Duodenal mucosa (tissue), 2 donors: ENCODE results near the gene DPYD.
"Not testable (repeated sequence)": the region's sequence is repeated elsewhere in the genome, so short reads cannot be mapped to it uniquely, and the experiment has no call there.

Experiments
- H3K27ac ChIP-seq: one replicate; pipeline ENCODE4 v1.7.0; 2013; ENCODE audit warnings: low read depth, low read length
- H3K27me3 ChIP-seq, 2 donors: one replicate each; pipeline ENCODE4 v1.7.0; 2013; ENCODE audit warnings: low read length in 2 of 2, control low read depth in 1 of 2; ENCODE audit not compliant: insufficient read depth in 2 of 2, control insufficient read depth in 1 of 2
- H3K36me3 ChIP-seq, 2 donors: one replicate each; pipeline ENCODE4 v1.7.0; 2013; ENCODE audit warnings: low read length in 2 of 2, control low read depth in 1 of 2; ENCODE audit not compliant: insufficient read depth in 2 of 2, control insufficient read depth in 1 of 2
- H3K4me1 ChIP-seq, 2 donors: one replicate each; pipeline ENCODE4 v1.7.0; 2013; ENCODE audit warnings: low read length in 2 of 2, control low read depth in 1 of 2; ENCODE audit not compliant: insufficient read depth in 2 of 2, control insufficient read depth in 1 of 2
- H3K4me3 ChIP-seq, 2 donors: one replicate each; pipeline ENCODE4 v1.7.0; 2013; ENCODE audit warnings: low read length in 2 of 2, low read depth in 1 of 2
- H3K9ac ChIP-seq, 2 donors: one replicate each; pipeline ENCODE4 v1.7.0; 2013; ENCODE audit warnings: low read length in 2 of 2, low read depth in 1 of 2
- H3K9me3 ChIP-seq, 2 donors: one replicate each; pipeline ENCODE4 v1.7.0; 2013; ENCODE audit warnings: low read length in 2 of 2, control low read depth in 1 of 2; ENCODE audit not compliant: control insufficient read depth in 1 of 2

The DPYD gene

DNA sequence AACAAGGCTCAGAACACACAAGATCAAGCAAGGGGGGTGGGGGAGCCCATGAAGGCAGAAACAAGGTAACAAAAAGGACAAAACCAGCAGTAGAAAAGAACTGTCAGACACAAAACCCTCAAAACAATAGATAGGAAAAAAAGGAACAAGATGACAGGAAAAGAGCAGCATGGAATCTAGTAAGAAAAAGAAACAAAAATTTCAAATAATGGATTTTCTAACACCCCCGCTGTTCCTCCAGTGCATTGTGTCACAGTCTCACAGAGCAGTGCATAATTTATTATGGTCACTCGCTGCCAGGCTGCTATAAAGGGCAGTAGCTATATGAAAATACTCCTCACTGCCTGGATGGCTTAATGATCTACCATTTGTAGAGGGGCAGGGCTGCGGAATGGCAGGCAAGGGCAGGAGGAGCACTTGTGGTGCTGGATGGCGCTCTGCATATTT is 567.9 kb downstream of the DPYD start:
- no peak overlapping the region for H3K4me3 ChIP-seq
- H3K27ac ChIP-seq, result no peak overlapping the region
- H3K4me1 ChIP-seq, result no peaks in the 10 kb centered on the region
- no peaks in the 10 kb centered on the region for H3K27me3 ChIP-seq
- H3K36me3 ChIP-seq, result peaks cover 0 to 3% of the 10 kb centered on the region in 2 donors
- no peaks in the 10 kb centered on the region for H3K9me3 ChIP-seq
- H3K9ac ChIP-seq, result no peak overlapping the region

DNA sequence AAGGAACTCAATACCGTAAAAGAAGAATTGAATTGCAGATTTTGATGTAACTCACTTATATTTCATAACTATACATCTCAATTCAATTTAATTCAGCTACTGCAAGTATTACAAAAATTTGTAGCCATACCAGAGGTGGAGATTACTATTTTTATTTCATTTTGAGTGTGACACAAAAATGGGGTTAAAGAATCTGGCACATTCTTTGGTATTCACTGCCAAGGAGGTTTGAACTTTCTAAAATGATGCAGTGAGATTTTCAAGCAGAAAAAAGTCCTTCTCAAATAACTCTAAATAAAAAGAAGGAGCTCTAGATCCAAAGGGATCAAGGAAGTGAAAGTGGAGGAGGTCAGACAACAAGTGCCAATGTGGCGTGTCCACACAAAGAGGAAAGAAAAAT is 569.0 kb downstream of the DPYD start:
- no peaks in the 10 kb centered on the region for H3K36me3 ChIP-seq
- no peak overlapping the region for H3K27ac ChIP-seq
- no peak overlapping the region for H3K9ac ChIP-seq
- no peaks in the 10 kb centered on the region for H3K27me3 ChIP-seq
- no peaks in the 10 kb centered on the region for H3K9me3 ChIP-seq
- no peak overlapping the region for H3K4me3 ChIP-seq
- no peaks in the 10 kb centered on the region for H3K4me1 ChIP-seq

GRCh38 chr1:97350662-97351061 is 570.2 kb downstream of the DPYD start:
- Histone ChIP-seq H3K4me3 (no peak overlapping the region), H3K36me3 (no peaks in the 10 kb centered on the region), H3K27me3 (no peaks in the 10 kb centered on the region), H3K9ac (no peak overlapping the region), H3K27ac (no peak overlapping the region), H3K4me1 (no peaks in the 10 kb centered on the region), H3K9me3 (no peaks in the 10 kb centered on the region)

DNA sequence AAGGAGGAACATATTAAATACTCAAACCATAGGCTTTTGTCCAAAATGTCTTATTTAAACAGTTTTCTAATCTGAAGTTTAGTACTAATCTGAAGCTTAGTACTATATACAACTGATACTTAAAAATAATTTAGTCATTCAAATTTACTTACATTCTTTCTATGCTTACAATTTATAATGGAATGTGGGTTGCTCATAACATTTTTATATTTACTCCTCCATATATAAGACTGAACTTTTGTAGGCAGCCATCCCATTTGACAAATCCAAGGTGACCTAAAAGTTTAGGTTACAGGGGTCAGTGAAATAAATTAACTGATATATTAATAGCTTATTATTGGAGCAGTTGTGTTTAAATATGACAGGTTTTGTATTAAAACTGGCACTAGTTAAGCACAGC is 570.6 kb downstream of the DPYD start:
- Histone ChIP-seq H3K9ac (no peak overlapping the region), H3K4me3 (no peak overlapping the region), H3K4me1 (no peaks in the 10 kb centered on the region), H3K27ac (no peak overlapping the region), H3K9me3 (no peaks in the 10 kb centered on the region), H3K27me3 (no peaks in the 10 kb centered on the region), H3K36me3 (no peaks in the 10 kb centered on the region)

- not testable (repeated sequence) for H3K4me3 ChIP-seq, H3K36me3 ChIP-seq, H3K9ac ChIP-seq
These were observed 571.0 kb downstream of the DPYD start for GRCh38 chr1:97349794-97350193.

DNA sequence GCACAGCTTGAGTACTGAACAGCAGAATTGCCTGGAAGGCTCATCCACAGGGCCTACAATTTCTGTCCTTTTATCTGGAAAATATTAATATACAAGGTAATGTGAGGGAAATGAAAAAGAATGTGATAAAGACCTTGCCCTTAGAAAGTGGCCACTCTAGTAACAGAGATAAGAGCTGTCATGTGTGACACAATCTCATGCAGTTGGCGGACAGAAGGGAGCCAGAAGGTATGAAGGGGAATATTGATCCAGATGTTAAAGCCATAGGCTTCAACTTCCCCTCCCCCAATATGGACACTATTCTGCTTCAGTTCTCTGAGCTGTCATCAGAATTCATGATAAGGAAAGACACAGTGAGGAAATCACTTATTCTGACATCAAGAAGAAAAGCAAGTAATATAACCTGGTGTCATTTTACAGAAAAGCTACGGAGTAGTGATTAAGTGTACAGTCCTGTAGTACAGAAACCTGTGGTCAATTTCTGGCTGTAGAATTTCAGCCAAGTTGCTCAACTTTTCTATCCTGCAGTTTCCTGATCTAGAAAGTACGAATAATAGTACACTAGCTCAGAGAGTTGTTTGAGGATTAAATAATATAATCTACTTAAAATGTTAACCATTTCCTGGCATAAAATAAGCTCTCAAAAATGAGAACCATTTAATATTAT is 572.1 kb downstream of the DPYD start:
- H3K36me3 ChIP-seq, result no peaks in the 10 kb centered on the region
- H3K4me1 ChIP-seq, result no peaks in the 10 kb centered on the region
- H3K4me3 ChIP-seq, result no peak overlapping the region
- no peaks in the 10 kb centered on the region for H3K9me3 ChIP-seq
- H3K9ac ChIP-seq, result no peak overlapping the region
- no peaks in the 10 kb centered on the region for H3K27me3 ChIP-seq
- no peak overlapping the region for H3K27ac ChIP-seq

More at GRCh38 chr1:97349794-97350193, 571.0 kb downstream of the DPYD start:
- not testable (repeated sequence) for H3K9me3 ChIP-seq, H3K27ac ChIP-seq, H3K27me3 ChIP-seq, H3K4me1 ChIP-seq

GRCh38 chr1:97340951-97341350 is 579.9 kb downstream of the DPYD start:
- H3K36me3 ChIP-seq, result no peaks in the 10 kb centered on the region
- no peak overlapping the region for H3K27ac ChIP-seq
- H3K27me3 ChIP-seq, result no peaks in the 10 kb centered on the region
- no peak overlapping the region for H3K4me3 ChIP-seq
- H3K9me3 ChIP-seq, result no peaks in the 10 kb centered on the region
- no peak overlapping the region for H3K9ac ChIP-seq
- no peaks in the 10 kb centered on the region for H3K4me1 ChIP-seq

- H3K36me3 ChIP-seq, result no peaks in the 10 kb centered on the region
- no peak overlapping the region for H3K27ac ChIP-seq
- H3K4me1 ChIP-seq, result no peaks in the 10 kb centered on the region
- no peaks in the 10 kb centered on the region for H3K27me3 ChIP-seq
- H3K9me3 ChIP-seq, result no peaks in the 10 kb centered on the region
- no peak overlapping the region for H3K9ac ChIP-seq
- H3K4me3 ChIP-seq, result no peak overlapping the region
These were observed 582.5 kb downstream of the DPYD start for GRCh38 chr1:97338347-97338746.

DNA sequence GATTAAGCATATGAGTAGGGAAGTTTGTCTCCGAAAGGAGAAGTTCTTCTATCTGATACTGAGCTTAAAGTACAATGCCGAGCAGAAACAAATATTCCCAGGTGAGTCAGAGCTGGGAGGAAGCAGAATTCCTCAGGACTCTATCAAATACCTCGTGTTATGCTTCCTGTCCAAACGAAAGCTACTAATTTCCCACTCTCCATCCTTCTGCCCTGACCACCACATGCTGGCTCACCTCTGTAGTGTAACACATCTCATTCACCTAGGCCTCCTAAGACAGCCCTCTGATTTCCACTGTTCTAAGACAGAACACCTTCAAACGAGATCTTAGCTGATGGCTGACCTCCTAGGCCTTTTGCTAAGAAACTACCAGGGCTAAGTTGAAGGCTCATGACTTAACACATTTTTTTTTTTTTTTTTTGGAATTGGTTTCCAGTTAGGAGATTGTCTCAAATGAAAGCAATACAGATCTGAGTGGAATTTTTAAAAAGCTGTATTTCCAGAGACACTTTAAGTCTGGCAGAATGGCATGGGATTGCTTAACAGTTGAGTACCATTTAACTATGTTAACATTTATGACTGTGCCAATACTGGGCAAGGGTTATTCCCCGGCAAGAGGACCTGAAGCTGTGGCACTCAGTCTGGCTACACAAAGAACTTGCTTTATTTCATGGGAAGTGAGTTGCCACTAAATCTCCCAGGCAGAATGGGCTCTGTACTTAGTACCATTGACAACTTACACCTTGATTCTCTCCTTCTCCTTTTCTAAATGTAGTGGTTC is 583.4 kb downstream of the DPYD start:
- H3K4me1 ChIP-seq, result no peaks in the 10 kb centered on the region
- H3K9ac ChIP-seq, result no peak overlapping the region
- H3K4me3 ChIP-seq, result no peak overlapping the region
- H3K27me3 ChIP-seq, result no peaks in the 10 kb centered on the region
- H3K9me3 ChIP-seq, result no peaks in the 10 kb centered on the region
- no peak overlapping the region for H3K27ac ChIP-seq
- H3K36me3 ChIP-seq, result no peaks in the 10 kb centered on the region

GRCh38 chr1:97334454-97334853 is 586.4 kb downstream of the DPYD start:
- H3K36me3 ChIP-seq, result no peaks in the 10 kb centered on the region
- H3K9me3 ChIP-seq, result no peaks in the 10 kb centered on the region
- no peak overlapping the region for H3K4me3 ChIP-seq
- no peaks in the 10 kb centered on the region for H3K27me3 ChIP-seq
- H3K4me1 ChIP-seq, result no peaks in the 10 kb centered on the region
- H3K9ac ChIP-seq, result no peak overlapping the region
- no peak overlapping the region for H3K27ac ChIP-seq
